Measurements from ENCODE around the gene RFT1.

DNA sequence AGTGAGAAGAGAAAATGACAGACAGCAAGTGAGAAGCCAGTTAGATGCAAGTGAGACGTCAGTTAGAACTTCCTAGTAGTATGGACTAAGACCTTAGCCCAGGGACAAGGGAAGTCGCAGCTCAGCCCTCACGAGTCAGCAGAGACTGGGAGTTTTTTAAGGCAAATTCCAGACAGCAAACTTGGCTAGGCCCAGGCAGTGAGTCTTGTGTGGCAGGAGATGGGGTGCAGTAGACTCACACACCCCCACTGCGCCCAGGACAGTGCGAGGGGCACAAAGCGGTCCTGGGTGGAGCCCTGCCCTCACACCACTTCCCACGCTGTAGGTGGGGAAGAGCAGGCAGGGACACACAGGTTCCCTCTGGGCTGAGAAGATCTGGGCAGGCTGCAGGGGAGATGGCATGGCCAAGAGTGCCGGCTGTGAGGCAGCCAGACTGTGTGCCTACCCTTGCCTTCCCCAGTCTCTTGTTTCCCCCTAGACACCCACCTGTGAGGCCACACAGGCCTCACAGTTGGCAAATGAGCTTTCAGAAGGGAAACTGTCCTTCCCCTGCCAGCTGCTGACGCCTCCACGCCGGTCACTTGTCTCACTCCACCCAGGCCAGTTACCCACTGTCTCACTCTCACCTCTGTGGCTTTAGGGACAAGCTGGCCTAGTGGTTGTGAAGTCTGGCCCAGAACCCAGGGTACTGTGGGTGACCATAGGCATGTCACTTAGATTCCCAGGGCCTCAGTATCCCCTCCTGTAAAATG is 17.1 kb upstream of the RFT1 start:
- TF ChIP-seq, protein P1, sequence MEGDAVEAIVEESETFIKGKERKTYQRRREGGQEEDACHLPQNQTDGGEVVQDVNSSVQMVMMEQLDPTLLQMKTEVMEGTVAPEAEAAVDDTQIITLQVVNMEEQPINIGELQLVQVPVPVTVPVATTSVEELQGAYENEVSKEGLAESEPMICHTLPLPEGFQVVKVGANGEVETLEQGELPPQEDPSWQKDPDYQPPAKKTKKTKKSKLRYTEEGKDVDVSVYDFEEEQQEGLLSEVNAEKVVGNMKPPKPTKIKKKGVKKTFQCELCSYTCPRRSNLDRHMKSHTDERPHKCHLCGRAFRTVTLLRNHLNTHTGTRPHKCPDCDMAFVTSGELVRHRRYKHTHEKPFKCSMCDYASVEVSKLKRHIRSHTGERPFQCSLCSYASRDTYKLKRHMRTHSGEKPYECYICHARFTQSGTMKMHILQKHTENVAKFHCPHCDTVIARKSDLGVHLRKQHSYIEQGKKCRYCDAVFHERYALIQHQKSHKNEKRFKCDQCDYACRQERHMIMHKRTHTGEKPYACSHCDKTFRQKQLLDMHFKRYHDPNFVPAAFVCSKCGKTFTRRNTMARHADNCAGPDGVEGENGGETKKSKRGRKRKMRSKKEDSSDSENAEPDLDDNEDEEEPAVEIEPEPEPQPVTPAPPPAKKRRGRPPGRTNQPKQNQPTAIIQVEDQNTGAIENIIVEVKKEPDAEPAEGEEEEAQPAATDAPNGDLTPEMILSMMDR (IDR thresholded peaks at IDR 0.05; ENCODE audit: insufficient read depth, low read length) = no peak
- TF ChIP-seq, protein P2, sequence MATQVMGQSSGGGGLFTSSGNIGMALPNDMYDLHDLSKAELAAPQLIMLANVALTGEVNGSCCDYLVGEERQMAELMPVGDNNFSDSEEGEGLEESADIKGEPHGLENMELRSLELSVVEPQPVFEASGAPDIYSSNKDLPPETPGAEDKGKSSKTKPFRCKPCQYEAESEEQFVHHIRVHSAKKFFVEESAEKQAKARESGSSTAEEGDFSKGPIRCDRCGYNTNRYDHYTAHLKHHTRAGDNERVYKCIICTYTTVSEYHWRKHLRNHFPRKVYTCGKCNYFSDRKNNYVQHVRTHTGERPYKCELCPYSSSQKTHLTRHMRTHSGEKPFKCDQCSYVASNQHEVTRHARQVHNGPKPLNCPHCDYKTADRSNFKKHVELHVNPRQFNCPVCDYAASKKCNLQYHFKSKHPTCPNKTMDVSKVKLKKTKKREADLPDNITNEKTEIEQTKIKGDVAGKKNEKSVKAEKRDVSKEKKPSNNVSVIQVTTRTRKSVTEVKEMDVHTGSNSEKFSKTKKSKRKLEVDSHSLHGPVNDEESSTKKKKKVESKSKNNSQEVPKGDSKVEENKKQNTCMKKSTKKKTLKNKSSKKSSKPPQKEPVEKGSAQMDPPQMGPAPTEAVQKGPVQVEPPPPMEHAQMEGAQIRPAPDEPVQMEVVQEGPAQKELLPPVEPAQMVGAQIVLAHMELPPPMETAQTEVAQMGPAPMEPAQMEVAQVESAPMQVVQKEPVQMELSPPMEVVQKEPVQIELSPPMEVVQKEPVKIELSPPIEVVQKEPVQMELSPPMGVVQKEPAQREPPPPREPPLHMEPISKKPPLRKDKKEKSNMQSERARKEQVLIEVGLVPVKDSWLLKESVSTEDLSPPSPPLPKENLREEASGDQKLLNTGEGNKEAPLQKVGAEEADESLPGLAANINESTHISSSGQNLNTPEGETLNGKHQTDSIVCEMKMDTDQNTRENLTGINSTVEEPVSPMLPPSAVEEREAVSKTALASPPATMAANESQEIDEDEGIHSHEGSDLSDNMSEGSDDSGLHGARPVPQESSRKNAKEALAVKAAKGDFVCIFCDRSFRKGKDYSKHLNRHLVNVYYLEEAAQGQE (IDR thresholded peaks at IDR 0.05; ENCODE audit: insufficient replicate concordance, low read depth) = no peak
- no peak for TF ChIP-seq POLR2AphosphoS5 (IDR thresholded peaks at IDR 0.05; ENCODE audit: low read depth)
- TF ChIP-seq GABPA (IDR thresholded peaks at IDR 0.05; ENCODE audit: low read depth) = no peak

All from HL-60 (cell line).